HL-60 (cell line): ENCODE data around the gene BLNK.

Source experiments
- TF ChIP-seq, protein P1 (sequence below): IDR thresholded peaks from 2 replicates; pipeline ENCODE4 v1.6.1; 2012; ENCODE audit warnings: low read depth; ENCODE audit not compliant: insufficient replicate concordance
- TF ChIP-seq, protein P2 (sequence below): IDR thresholded peaks from one replicate; pipeline ENCODE4 v1.5.1; 2011; ENCODE audit warnings: low read length, control low read depth, inconsistent platforms; ENCODE audit not compliant: insufficient read depth

DNA sequence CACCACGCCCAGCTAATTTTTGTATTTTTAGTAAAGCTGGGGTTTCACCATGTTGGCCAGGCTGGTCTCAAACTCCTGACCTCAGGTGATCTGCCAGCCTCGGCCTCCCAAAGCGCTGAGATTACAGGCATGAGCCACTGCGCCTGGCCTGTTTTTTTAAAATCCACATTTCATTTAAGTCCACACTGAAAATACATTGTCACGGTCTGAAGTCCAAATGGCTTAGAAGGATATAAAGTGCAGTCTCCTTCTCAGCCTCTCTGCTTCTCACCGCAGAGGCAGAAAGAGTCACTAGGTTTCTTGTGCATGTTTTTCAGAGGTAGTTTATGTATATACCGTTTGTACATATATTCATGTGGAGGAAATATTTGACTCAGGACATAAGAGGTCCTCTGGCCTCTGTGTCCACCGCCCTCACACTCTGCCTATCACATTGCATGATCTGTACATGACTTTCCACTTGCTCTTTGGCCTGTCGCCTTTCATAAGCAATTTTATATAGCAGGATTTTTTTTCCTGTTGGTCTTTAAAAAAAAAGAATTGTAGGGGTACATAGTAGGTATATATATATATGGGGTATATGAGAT lies 42.9 kb downstream of the BLNK start:
- TF ChIP-seq, protein P1, sequence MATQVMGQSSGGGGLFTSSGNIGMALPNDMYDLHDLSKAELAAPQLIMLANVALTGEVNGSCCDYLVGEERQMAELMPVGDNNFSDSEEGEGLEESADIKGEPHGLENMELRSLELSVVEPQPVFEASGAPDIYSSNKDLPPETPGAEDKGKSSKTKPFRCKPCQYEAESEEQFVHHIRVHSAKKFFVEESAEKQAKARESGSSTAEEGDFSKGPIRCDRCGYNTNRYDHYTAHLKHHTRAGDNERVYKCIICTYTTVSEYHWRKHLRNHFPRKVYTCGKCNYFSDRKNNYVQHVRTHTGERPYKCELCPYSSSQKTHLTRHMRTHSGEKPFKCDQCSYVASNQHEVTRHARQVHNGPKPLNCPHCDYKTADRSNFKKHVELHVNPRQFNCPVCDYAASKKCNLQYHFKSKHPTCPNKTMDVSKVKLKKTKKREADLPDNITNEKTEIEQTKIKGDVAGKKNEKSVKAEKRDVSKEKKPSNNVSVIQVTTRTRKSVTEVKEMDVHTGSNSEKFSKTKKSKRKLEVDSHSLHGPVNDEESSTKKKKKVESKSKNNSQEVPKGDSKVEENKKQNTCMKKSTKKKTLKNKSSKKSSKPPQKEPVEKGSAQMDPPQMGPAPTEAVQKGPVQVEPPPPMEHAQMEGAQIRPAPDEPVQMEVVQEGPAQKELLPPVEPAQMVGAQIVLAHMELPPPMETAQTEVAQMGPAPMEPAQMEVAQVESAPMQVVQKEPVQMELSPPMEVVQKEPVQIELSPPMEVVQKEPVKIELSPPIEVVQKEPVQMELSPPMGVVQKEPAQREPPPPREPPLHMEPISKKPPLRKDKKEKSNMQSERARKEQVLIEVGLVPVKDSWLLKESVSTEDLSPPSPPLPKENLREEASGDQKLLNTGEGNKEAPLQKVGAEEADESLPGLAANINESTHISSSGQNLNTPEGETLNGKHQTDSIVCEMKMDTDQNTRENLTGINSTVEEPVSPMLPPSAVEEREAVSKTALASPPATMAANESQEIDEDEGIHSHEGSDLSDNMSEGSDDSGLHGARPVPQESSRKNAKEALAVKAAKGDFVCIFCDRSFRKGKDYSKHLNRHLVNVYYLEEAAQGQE: no peak
- TF ChIP-seq, protein P2, sequence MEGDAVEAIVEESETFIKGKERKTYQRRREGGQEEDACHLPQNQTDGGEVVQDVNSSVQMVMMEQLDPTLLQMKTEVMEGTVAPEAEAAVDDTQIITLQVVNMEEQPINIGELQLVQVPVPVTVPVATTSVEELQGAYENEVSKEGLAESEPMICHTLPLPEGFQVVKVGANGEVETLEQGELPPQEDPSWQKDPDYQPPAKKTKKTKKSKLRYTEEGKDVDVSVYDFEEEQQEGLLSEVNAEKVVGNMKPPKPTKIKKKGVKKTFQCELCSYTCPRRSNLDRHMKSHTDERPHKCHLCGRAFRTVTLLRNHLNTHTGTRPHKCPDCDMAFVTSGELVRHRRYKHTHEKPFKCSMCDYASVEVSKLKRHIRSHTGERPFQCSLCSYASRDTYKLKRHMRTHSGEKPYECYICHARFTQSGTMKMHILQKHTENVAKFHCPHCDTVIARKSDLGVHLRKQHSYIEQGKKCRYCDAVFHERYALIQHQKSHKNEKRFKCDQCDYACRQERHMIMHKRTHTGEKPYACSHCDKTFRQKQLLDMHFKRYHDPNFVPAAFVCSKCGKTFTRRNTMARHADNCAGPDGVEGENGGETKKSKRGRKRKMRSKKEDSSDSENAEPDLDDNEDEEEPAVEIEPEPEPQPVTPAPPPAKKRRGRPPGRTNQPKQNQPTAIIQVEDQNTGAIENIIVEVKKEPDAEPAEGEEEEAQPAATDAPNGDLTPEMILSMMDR: no peak
